Activated T-cell treated with anti-CD3 and anti-CD28 coated beads for 24 hours (primary cell): ENCODE data around the gene OR10H5.

Experiments used
- DNase-seq: peaks from one replicate; pipeline ENCODE4 v3.0.0-alpha.2; 2020; ENCODE audit warnings: low read depth

OR10H5 gene

DNA sequence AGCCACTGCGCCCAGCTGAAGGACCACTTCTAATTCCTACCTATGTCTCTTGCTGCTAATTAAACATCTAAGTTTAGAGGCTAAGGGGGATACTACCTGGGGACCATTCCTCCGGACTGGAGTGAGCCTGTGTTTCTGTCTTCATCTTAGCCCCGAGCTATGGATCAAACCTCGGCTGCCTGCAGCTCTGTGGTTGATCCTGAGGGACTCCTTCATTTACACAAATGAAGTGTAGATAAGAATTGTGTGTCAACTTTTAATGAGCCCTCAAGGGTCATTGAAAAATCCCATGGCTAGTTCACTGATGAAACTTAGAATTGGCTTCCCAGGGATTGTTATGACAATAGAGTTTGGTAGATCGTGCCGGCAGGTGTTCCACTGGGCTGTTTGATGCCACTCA is 59.5 kb downstream of the OR10H5 start:
- no peak for DNase-seq

DNA sequence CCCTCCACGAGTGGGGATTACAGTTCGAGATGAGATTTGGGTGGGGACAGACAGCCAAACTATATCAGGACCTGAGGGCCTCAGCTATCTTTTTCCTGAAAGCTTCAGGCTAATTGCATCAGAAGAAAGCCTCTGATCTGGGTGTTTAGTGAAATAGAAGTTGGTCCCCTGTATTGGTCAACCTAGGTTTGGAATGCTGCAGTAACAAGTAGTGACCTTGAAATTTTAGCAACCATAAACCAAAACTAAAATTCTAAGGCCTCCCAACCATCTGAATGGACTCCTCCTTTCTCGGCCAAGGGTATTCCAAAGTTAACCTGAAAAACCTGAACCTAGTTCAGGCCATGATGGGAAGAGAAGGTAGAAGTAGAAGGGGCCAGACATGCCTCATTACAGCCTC is 62.9 kb downstream of the OR10H5 start:
- DNase-seq, result no peak
